AG04450 (cell line): Measurements from ENCODE around the gene OR5A2. TPM values are rescaled to one million over a fixed set of nuclear protein-coding genes. Genes with fewer than 3 reads are reported as not detected.

Experiments used
- CTCF ChIA-PET: fragments of 300-600, 350-600 bp; formaldehyde crosslinking; extraction: SDS; loops from one replicate; lab custom pipeline; 2022; ENCODE audit warnings: antibody characterized with exemption, inconsistent platforms; lab: Charles Lee
- POLR2A ChIA-PET: fragments of 350-600 bp; formaldehyde crosslinking; extraction: SDS; loops from one replicate; lab custom pipeline; 2021; ENCODE audit warnings: antibody characterized with exemption, inconsistent platforms; lab: Yijun Ruan, JAX
- DNase-seq: peaks from one replicate; pipeline ENCODE4 v3.0.0-alpha.2; 2011; ENCODE audit warnings: low read depth, low spot score
- H3K27ac ChIP-seq: one replicate; pipeline ENCODE4 v1.5.1; 2012; ENCODE audit warnings: low read depth, low read length, control low read depth
- H3K27me3 ChIP-seq: one replicate; pipeline ENCODE4 v1.6.0; 2012; ENCODE audit warnings: low read length; ENCODE audit not compliant: control insufficient read depth, insufficient read depth
- H3K4me3 ChIP-seq: 2 replicates; pipeline ENCODE4 v1.5.1; 2011; ENCODE audit warnings: mild to moderate bottlenecking, low read depth, low read length, control low read depth
- H3K9me3 ChIP-seq: 2 replicates; pipeline ENCODE4 v1.5.1; 2012; ENCODE audit warnings: low read length; ENCODE audit not compliant: control insufficient read depth, insufficient read depth
- polyA minus RNA-seq: library from RNA; depleted of rRNA, polyadenylated mRNA; stranded (reverse); fragments of >200 nt; gene quantifications from 2 replicates; pipeline ENCODE4 v1.2.3, GENCODE V29; 2011; rRNA and poly(A)+ RNA removed
- polyA plus RNA-seq: library from polyadenylated mRNA; depleted of rRNA; stranded (reverse); fragments of >200 nt; gene quantifications from 2 replicates; pipeline ENCODE4 v1.2.3, GENCODE V29; 2011; rRNA removed
- TF ChIP-seq, protein P1 (sequence below): IDR thresholded peaks from 2 replicates; pipeline ENCODE4 v1.5.1; 2011; ENCODE audit warnings: low read depth, low read length, control low read depth, inconsistent platforms

OR5A2 gene
- polyA plus RNA-seq (not detected in 2 replicates), polyA minus RNA-seq (not detected in 2 replicates)

DNA sequence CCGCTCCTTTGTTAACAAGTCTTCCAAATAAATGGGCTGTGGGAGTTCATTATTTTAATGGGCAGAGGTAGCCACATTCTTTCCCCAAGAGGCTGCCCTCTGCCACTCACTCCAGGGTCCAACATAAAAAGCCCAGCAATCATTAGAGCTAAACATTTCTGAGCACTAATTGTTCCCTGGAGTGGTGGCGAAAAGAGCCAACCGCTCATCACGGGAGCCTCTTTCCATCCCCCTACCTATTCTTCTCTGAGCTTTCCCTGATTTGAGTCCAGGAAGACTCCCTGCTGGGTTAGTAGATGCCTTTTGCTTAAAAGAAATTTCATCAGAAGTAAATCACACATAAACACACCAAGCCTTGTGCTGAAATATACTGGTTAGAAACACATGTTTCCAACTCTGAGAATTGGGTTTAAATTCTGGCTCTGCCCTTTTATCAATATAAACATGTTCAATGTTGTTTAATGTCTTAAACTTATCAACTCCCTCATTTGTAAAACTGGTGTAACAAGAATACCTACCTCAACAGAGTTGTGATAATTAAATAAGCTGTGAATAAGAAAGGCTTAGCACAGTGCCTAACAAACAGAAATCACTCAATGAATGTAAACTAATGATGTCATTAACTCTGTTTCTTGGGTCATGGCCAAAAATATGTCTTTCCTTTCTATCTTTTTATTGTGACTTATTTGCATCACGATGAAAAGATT is at the start of gene OR5A2:
Gene OR5A2 (minus strand): TSS at position 53 of the 707 bp plus-strand sequence. CDS start 3,460 bp downstream, outside the sequence.
- H3K27me3 ChIP-seq = no peaks in the 10 kb centered on the region
- DNase-seq = no peak
- TF ChIP-seq, protein P1, sequence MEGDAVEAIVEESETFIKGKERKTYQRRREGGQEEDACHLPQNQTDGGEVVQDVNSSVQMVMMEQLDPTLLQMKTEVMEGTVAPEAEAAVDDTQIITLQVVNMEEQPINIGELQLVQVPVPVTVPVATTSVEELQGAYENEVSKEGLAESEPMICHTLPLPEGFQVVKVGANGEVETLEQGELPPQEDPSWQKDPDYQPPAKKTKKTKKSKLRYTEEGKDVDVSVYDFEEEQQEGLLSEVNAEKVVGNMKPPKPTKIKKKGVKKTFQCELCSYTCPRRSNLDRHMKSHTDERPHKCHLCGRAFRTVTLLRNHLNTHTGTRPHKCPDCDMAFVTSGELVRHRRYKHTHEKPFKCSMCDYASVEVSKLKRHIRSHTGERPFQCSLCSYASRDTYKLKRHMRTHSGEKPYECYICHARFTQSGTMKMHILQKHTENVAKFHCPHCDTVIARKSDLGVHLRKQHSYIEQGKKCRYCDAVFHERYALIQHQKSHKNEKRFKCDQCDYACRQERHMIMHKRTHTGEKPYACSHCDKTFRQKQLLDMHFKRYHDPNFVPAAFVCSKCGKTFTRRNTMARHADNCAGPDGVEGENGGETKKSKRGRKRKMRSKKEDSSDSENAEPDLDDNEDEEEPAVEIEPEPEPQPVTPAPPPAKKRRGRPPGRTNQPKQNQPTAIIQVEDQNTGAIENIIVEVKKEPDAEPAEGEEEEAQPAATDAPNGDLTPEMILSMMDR = no peak
- ChIA-PET POLR2A (no interaction called here), CTCF (interaction anchor here (0.6 to 0.7 kb wide), 2 partner anchors 255 to 576 kb away, joined by 3 read pairs; partner anchors contain the start of gene DTX4)
- H3K27ac ChIP-seq = no peak within 1 kb of the TSS
- H3K9me3 ChIP-seq = no peaks in the 10 kb centered on the region
- H3K4me3 ChIP-seq = no peak within 1 kb of the TSS

DNA sequence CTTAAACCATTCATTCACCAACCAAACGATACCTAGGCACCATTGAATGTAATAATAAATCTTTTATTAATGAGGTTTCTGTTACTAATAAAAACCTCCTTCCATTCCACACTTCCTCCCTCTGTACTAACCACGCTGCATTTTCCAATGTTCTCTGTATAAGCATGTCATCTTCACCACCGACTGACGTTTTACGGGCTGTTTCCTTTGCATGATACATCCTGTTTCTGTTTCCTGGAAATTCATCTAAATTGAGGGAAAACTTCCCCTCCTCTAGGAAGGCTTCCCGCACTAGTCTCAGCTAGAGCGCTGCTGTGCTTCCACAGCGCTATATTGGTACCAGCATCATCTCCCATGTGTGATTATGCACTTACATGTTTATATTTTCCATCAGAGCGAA is 49.0 kb upstream of the OR5A2 start:
- ChIA-PET POLR2A (no interaction called here), CTCF (no interaction called here)
- TF ChIP-seq, protein P1 = no peak

DNA sequence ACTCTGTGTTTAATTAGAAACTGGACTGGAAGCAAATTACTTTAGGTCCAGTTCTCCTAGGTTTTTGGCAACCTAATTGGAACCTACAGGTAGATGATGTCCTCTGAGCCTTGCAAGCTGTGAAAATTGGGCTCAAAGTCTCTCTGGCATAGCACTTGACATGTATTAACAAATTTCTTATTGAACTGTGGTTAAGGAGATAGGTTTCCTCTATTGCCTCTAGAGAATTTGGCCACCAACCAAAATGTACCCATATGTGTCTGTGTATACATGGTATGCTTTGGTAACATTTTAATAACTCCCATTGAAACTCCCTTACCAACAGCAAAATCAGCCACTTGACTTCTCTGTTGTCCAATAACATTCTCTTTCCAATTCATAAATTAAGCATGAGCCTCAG is 46.8 kb upstream of the OR5A2 start, which contains the start of gene OR4D10:
Gene OR4D10 (plus strand): TSS at position 301 of the 400 bp plus-strand sequence. CDS start 4,115 bp downstream, outside the sequence.
- H3K9me3 ChIP-seq = no peaks in the 10 kb centered on the region
- POLR2A ChIA-PET = no interaction called here
- H3K4me3 ChIP-seq = no peak within 1 kb of the TSS
- no peaks in the 10 kb centered on the region for H3K27me3 ChIP-seq
- DNase-seq = no peak
- TF ChIP-seq, protein P1 = no peak
- no peak within 1 kb of the TSS for H3K27ac ChIP-seq
- CTCF ChIA-PET = no interaction called here

More for the DNA sequence above, 49.0 kb upstream of the OR5A2 start:
- Histone ChIP-seq H3K4me3 (no peak overlapping the region), H3K27ac (no peak overlapping the region), H3K27me3 (no peaks in the 10 kb centered on the region), H3K9me3 (no peaks in the 10 kb centered on the region)
- DNase-seq = no peak

- DNase-seq = no peak
- TF ChIP-seq, protein P1 = no peak
- H3K27ac ChIP-seq = no peak overlapping the region
- ChIA-PET POLR2A (no interaction called here), CTCF (interaction anchor here (0.6 to 1.4 kb wide), 2 partner anchors 49 to 74 kb away, joined by 3 read pairs; no protein-coding TSS in a partner anchor)
- no peaks in the 10 kb centered on the region for H3K9me3 ChIP-seq
- H3K27me3 ChIP-seq = no peaks in the 10 kb centered on the region
- H3K4me3 ChIP-seq = no peak overlapping the region
These were observed 37.0 kb upstream of the OR5A2 start for GRCh38 chr11:59463190-59463641.

GRCh38 chr11:59459916-59460315 is 33.7 kb upstream of the OR5A2 start:
- ChIA-PET CTCF (no interaction called here), POLR2A (no interaction called here)
- H3K4me3 ChIP-seq = no peak overlapping the region
- H3K27me3 ChIP-seq = no peaks in the 10 kb centered on the region
- H3K27ac ChIP-seq = no peak overlapping the region
- no peaks in the 10 kb centered on the region for H3K9me3 ChIP-seq
- TF ChIP-seq, protein P1 = no peak
- no peak for DNase-seq
